Kidney (tissue), 14 donors: ENCODE results near the gene CDC25A. TPM values are rescaled to one million over a fixed set of nuclear protein-coding genes. Genes with fewer than 3 reads are reported as not detected.

Experiments
- DNase-seq, 5 donors: peaks; one replicate each; pipeline ENCODE4 v3.0.0-alpha.2; 2013 to 2020
- FAIRE-seq: peaks from 2 replicates; lab custom pipeline; 2012; peaks lifted over from hg19 to GRCh38; lab: Jason Lieb, UNC
- H3K27ac ChIP-seq, 2 donors: one replicate each; pipeline ENCODE4 v1.7.0; 2013; ENCODE audit warnings: low read depth in 2 of 2, low read length in 2 of 2, inconsistent platforms in 1 of 2
- H3K27me3 ChIP-seq: one replicate; pipeline ENCODE4 v1.7.1; 2013; ENCODE audit warnings: low read length, inconsistent platforms; ENCODE audit not compliant: control insufficient read depth, insufficient read depth
- H3K36me3 ChIP-seq, 3 donors: one replicate each; pipeline versions ENCODE4 v1.7.0 to v1.7.1; 2013; ENCODE audit warnings: low read length in 3 of 3, control low read depth in 1 of 3, inconsistent platforms in 1 of 3; ENCODE audit not compliant: insufficient read depth in 3 of 3, control insufficient read depth in 2 of 3
- H3K4me1 ChIP-seq, 3 donors: one replicate each; pipeline versions ENCODE4 v1.7.0 to v1.7.1; 2013; ENCODE audit warnings: low read length in 3 of 3, inconsistent platforms in 1 of 3, low read depth in 1 of 3; ENCODE audit not compliant: control insufficient read depth in 2 of 3, insufficient read depth in 2 of 3
- H3K4me3 ChIP-seq, 3 donors: one replicate each; pipeline versions ENCODE4 v1.7.0 to v1.8.1; 2013; ENCODE audit warnings: low read length in 3 of 3, control low read depth in 1 of 3, inconsistent platforms in 1 of 3
- H3K9ac ChIP-seq, 3 donors: one replicate each; pipeline versions ENCODE4 v1.7.0 to v1.7.1; 2013; ENCODE audit warnings: low read length in 3 of 3, control low read depth in 1 of 3, inconsistent platforms in 1 of 3
- H3K9me3 ChIP-seq, 3 donors: one replicate each; pipeline versions ENCODE4 v1.7.0 to v1.7.1; 2013; ENCODE audit warnings: low read length in 3 of 3, control low read depth in 1 of 3, inconsistent platforms in 1 of 3; ENCODE audit not compliant: control insufficient read depth in 2 of 3, insufficient read depth in 1 of 3
- intact Hi-C: fragments of 100-400 bp; cut with DNase I; formaldehyde crosslinking; loops from one replicate; pipeline ENCODE4 v1.11.1; 2022
- polyA plus RNA-seq: library from polyadenylated mRNA; stranded (reverse); fragments of 350-450 nt; fragmentation: Illumina TruSeq; extraction: RNeasy Lipid Tissue Mini Kit (QIAGEN cat#74804); gene quantifications from one replicate; pipeline ENCODE4 v1.2.3, GENCODE V29; 2014; ENCODE audit warnings: low read depth, low replicate concordance; ENCODE audit not compliant: insufficient read depth
- total RNA-seq: library from RNA; stranded (reverse); fragmentation: NEBNext Ultra II Directional; extraction: Animal tissue kit (Norgen Biotek cat#: 25700); gene quantifications from one replicate; pipeline ENCODE4 v1.2.1, GENCODE V29; 2021
- TF ChIP-seq, protein P1 (sequence below): IDR thresholded peaks from 3 replicates; pipeline ENCODE4 v1.5.1; 2012; ENCODE audit warnings: mild to moderate bottlenecking, moderate library complexity, borderline replicate concordance; ENCODE audit not compliant: insufficient read depth; ENCODE audit errors: extremely low read depth
- donor health status: control.
- donor health status: control.
- donor health status: control.
- donor health status: control.
- donor health status: control.
- donor health status: DM: yes; HTN: yes; CAD: no.
- donor health status: Normal renal cell carcinoma (clear cell type).

Gene CDC25A
- total and polyA plus RNA-seq, 2 donors from 2014 or later = 0.88 to 1.6 TPM

DNA sequence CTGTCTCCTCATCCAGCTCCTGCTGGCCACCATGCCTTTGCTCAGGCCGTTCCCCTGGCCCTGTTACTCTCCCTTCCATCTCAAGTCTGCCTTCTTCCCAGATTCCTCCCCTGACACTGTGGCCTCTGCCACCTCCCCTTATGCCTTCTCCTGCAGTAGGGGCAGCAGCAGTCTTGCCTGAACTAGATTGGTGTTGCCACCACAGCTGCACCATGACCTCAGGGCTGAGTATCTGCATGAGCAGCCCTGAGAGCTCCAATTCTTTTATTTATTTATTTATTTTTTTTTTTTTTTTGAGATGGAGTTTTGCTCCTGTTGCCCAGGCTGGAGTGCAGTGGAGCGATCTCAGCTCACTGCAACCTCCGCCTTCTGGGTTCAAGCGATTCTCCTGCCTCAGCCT, 21.2 kb upstream of the CDC25A start:
- TF ChIP-seq, protein P1, sequence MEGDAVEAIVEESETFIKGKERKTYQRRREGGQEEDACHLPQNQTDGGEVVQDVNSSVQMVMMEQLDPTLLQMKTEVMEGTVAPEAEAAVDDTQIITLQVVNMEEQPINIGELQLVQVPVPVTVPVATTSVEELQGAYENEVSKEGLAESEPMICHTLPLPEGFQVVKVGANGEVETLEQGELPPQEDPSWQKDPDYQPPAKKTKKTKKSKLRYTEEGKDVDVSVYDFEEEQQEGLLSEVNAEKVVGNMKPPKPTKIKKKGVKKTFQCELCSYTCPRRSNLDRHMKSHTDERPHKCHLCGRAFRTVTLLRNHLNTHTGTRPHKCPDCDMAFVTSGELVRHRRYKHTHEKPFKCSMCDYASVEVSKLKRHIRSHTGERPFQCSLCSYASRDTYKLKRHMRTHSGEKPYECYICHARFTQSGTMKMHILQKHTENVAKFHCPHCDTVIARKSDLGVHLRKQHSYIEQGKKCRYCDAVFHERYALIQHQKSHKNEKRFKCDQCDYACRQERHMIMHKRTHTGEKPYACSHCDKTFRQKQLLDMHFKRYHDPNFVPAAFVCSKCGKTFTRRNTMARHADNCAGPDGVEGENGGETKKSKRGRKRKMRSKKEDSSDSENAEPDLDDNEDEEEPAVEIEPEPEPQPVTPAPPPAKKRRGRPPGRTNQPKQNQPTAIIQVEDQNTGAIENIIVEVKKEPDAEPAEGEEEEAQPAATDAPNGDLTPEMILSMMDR = no peak
- no peak overlapping the region for H3K4me3 ChIP-seq
- H3K4me1 ChIP-seq = peaks cover 0 to 3% (median 0%) of the 10 kb centered on the region in 3 donors
- DNase-seq (no peak), FAIRE-seq (no peak)
- H3K27me3 ChIP-seq = no peaks in the 10 kb centered on the region
- H3K36me3 ChIP-seq = no peaks in the 10 kb centered on the region
- H3K9me3 ChIP-seq = no peaks in the 10 kb centered on the region
- H3K9ac ChIP-seq = no peak overlapping the region
- intact Hi-C loops = no loop called here
- H3K27ac ChIP-seq = no peak overlapping the region

DNA sequence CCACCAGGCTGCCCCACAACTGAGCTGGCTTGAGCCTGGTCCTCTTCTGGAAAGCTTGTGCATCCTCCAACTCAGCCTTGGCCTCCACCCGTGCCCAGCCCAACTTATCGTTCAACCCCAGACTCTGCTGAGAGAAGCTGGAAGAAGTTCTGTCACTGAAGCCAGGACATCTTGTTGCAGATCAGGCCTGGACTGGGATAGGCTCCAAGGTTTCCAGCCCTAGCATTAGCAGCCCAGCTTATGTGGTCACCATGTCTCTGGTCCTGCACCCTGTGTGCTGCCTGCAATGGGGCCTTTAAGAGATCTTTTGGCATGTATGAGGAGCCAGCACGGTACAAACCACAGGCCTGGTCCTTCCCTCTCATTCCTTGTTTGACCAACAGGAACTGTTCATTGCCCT, 19.9 kb upstream of the CDC25A start:
- Histone ChIP-seq H3K9me3 (no peaks in the 10 kb centered on the region), H3K4me3 (no peak overlapping the region), H3K27me3 (no peaks in the 10 kb centered on the region), H3K4me1 (no peaks in the 10 kb centered on the region), H3K9ac (no peak overlapping the region), H3K36me3 (no peaks in the 10 kb centered on the region), H3K27ac (no peak overlapping the region)
- FAIRE-seq = no peak
- intact Hi-C loops = no loop called here
- no peak for DNase-seq
- TF ChIP-seq, protein P1 = no peak

DNA sequence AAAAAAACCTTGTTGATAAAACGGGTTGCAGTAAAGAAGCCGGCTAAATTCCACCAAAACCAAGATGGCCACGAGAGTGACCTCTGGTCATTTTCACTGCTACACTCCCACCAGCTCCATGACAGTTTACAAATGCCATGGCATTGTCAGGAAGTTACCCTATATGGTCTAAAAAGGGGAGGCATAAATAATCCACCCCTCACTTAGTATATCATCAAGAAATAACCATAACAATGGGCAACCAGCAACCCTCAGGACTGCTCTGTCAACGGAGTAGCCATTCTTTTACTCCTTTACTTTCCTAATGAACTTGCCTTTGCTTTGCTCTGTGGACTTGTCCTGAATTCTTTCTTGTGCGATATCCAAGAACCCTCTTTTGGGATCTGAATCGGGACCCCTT, 14.4 kb upstream of the CDC25A start:
- no peak overlapping the region for H3K4me3 ChIP-seq
- intact Hi-C loops = no loop called here
- H3K9me3 ChIP-seq = no peaks in the 10 kb centered on the region
- no peak overlapping the region for H3K9ac ChIP-seq
- H3K27me3 ChIP-seq = no peaks in the 10 kb centered on the region
- H3K4me1 ChIP-seq = no peaks in the 10 kb centered on the region
- FAIRE-seq (no peak), DNase-seq (no peak)
- no peak overlapping the region for H3K27ac ChIP-seq
- H3K36me3 ChIP-seq = no peaks in the 10 kb centered on the region
- TF ChIP-seq, protein P1 = no peak

DNA sequence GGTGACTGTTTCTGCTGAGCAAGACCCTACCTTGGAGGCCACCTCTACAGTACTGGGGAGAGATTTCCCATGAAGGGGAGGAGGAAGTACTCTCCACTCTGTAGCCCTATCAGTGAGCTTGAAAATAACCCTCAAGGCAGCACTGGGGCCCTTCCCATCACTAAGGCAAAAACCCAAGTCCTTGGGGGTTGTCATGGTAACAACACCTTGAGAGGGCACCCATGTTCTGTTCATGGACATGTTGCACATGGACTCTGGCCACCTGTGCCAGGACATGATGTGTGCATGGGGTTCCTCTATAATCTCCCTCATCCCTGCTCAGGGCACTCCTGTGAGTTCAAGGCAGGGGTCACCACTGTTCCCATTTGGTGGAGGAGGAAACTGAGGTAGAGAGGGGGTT, 10.9 kb upstream of the CDC25A start:
- Histone ChIP-seq H3K36me3 (no peaks in the 10 kb centered on the region), H3K9ac (no peak overlapping the region), H3K9me3 (no peaks in the 10 kb centered on the region), H3K4me1 (no peaks in the 10 kb centered on the region), H3K27ac (no peak overlapping the region), H3K27me3 (no peaks in the 10 kb centered on the region), H3K4me3 (no peak overlapping the region)
- TF ChIP-seq, protein P1 = no peak
- intact Hi-C loops = no loop called here
- no peak for FAIRE-seq
- DNase-seq = peak in 1 of 5 donors; percentile 1
